Liver (tissue), 9 donors: ENCODE results near the gene GDF2. TPM values are rescaled to one million over a fixed set of nuclear protein-coding genes. Genes with fewer than 3 reads are reported as not detected.

Source experiments
- DNase-seq: peaks from one replicate; pipeline ENCODE4 v3.0.0-alpha.2; 2017; ENCODE audit warnings: low spot score
- H3K27ac ChIP-seq, 2 donors: one replicate each; pipeline ENCODE4 v1.7.0; 2013; ENCODE audit warnings: inconsistent platforms in 2 of 2, low read length in 2 of 2, control low read depth in 1 of 2, low read depth in 1 of 2, mild to moderate bottlenecking in 1 of 2
- H3K27me3 ChIP-seq, 4 donors: one replicate each; pipeline versions ENCODE4 v1.6.1 to v1.7.0; 2013; ENCODE audit warnings: low read length in 3 of 4, inconsistent platforms in 1 of 4, mild to moderate bottlenecking in 1 of 4, moderate library complexity in 1 of 4; ENCODE audit not compliant: control insufficient read depth in 4 of 4, insufficient read depth in 4 of 4
- H3K36me3 ChIP-seq, 4 donors: one replicate each; pipeline versions ENCODE4 v1.6.1 to v1.7.0; 2013; ENCODE audit warnings: low read length in 3 of 4, mild to moderate bottlenecking in 3 of 4, low read depth in 1 of 4, moderate library complexity in 1 of 4; ENCODE audit not compliant: control insufficient read depth in 4 of 4, insufficient read depth in 3 of 4
- H3K4me1 ChIP-seq, 4 donors: one replicate each; pipeline versions ENCODE4 v1.6.1 to v1.7.0; 2013; ENCODE audit warnings: low read length in 3 of 4, mild to moderate bottlenecking in 3 of 4, moderate library complexity in 1 of 4; ENCODE audit not compliant: control insufficient read depth in 4 of 4, insufficient read depth in 4 of 4
- H3K4me3 ChIP-seq, 3 donors: one replicate each; pipeline versions ENCODE4 v1.6.1 to v1.7.0; 2013; ENCODE audit warnings: low read length in 3 of 3, control low read depth in 1 of 3, low read depth in 1 of 3, mild to moderate bottlenecking in 1 of 3
- H3K9ac ChIP-seq, 2 donors: one replicate each; pipeline ENCODE4 v1.7.0; 2013; ENCODE audit warnings: low read length in 2 of 2, mild to moderate bottlenecking in 2 of 2, moderate library complexity in 2 of 2, control low read depth in 1 of 2, low read depth in 1 of 2
- H3K9me3 ChIP-seq, 4 donors: one replicate each; pipeline versions ENCODE4 v1.6.1 to v1.7.0; 2013; ENCODE audit warnings: low read length in 3 of 4; ENCODE audit not compliant: control insufficient read depth in 4 of 4
- ATF3 ChIP-seq: IDR thresholded peaks from 2 replicates; pipeline ENCODE4 v1.6.1; 2016; ENCODE audit warnings: antibody characterized with exemption
- CTCF ChIP-seq: fragments of 150-350 bp; IDR thresholded peaks from 2 replicates; pipeline ENCODE4 v1.5.1; 2017; ENCODE audit warnings: improper control_type of control experiment, low read depth, low read length; ENCODE audit not compliant: missing input control
- EGR1 ChIP-seq, 2 donors: IDR thresholded peaks; 2 replicates each; pipeline ENCODE4 v1.6.1; 2016 to 2018; ENCODE audit warnings: antibody characterized with exemption in 2 of 2, low read depth in 2 of 2
- FOXA1 ChIP-seq: IDR thresholded peaks from 2 replicates; pipeline ENCODE4 v1.6.1; 2016; ENCODE audit warnings: antibody characterized with exemption
- FOXA2 ChIP-seq: IDR thresholded peaks from 2 replicates; pipeline ENCODE4 v1.6.1; 2016; ENCODE audit warnings: antibody characterized with exemption
- GABPA ChIP-seq, 2 donors: IDR thresholded peaks in 1 of 2; conservative IDR thresholded peaks in 1 of 2; 2 replicates each; pipeline ENCODE4 v1.6.1; 2016; ENCODE audit warnings: antibody characterized with exemption in 2 of 2, mild to moderate bottlenecking in 1 of 2, moderate library complexity in 1 of 2
- HNF4A ChIP-seq, 2 donors: conservative IDR thresholded peaks; 2 replicates each; pipeline ENCODE4 v1.6.1; 2016; ENCODE audit warnings: antibody characterized with exemption in 2 of 2, mild to moderate bottlenecking in 2 of 2
- HNF4G ChIP-seq: IDR thresholded peaks from 2 replicates; pipeline ENCODE4 v1.6.1; 2016; ENCODE audit warnings: antibody characterized with exemption
- JUND ChIP-seq, 2 donors: IDR thresholded peaks; 2 replicates each; pipeline ENCODE4 v1.6.1; 2016; ENCODE audit warnings: antibody characterized with exemption in 2 of 2
- MAX ChIP-seq: IDR thresholded peaks from 2 replicates; pipeline ENCODE4 v1.6.1; 2016; ENCODE audit warnings: antibody characterized with exemption
- RAD21 ChIP-seq, 2 donors: IDR thresholded peaks; 2 replicates each; pipeline ENCODE4 v1.6.1; 2016; ENCODE audit warnings: antibody characterized with exemption in 2 of 2, mild to moderate bottlenecking in 2 of 2
- REST ChIP-seq: IDR thresholded peaks from 2 replicates; pipeline ENCODE4 v1.6.1; 2016; ENCODE audit warnings: antibody characterized with exemption, mild to moderate bottlenecking
- RXRA ChIP-seq, 2 donors: IDR thresholded peaks; 2 replicates each; pipeline ENCODE4 v1.6.1; 2017 to 2018; ENCODE audit warnings: antibody characterized with exemption in 2 of 2, mild to moderate bottlenecking in 1 of 2
- SP1 ChIP-seq: IDR thresholded peaks from 2 replicates; pipeline ENCODE4 v1.6.1; 2018; ENCODE audit warnings: antibody characterized with exemption, mild to moderate bottlenecking
- TAF1 ChIP-seq: conservative IDR thresholded peaks from 2 replicates; pipeline ENCODE4 v1.6.1; 2016; ENCODE audit warnings: antibody characterized with exemption, mild to moderate bottlenecking
- ZBTB33 ChIP-seq: IDR thresholded peaks from 2 replicates; pipeline ENCODE4 v1.6.1; 2016; ENCODE audit warnings: antibody characterized with exemption
- WGBS: extraction: QIAGEN DNeasy Blood & Tissue Kit; methylation state at CpG from one replicate; pipeline ENCODE4 v1.1.7; 2013; 5-methylcytosine and 5-hydroxymethylcytosine counted together
- polyA plus RNA-seq, 2 donors: library from polyadenylated mRNA; stranded (reverse) in 1 of 2; unstranded in 1 of 2; fragments of 200-250 nt in 1 of 2; fragments of >200 nt in 1 of 2; fragmentation: Nextera tagmentation in 1 of 2; extraction: Ambion mirVana in 1 of 2; gene quantifications; one replicate each; pipeline versions ENCODE4 v1.2.1 to v1.2.3, GENCODE V29; 2013 to 2015
- total RNA-seq, 2 donors: library from RNA; depleted of rRNA; stranded (reverse); fragments of >200 nt; gene quantifications; one replicate each; pipeline ENCODE4 v1.2.3, GENCODE V29; 2014
- donor health status: healthy.
- donor health status: healthy.
- donor health status: healthy.
- donor health status: healthy.
- donor health status: healthy.

Gene GDF2
- total and polyA plus RNA-seq, 4 donors = 5.6 to 26.9 (median 14.5) TPM

- Histone ChIP-seq H3K27ac (no peak overlapping the region), H3K9me3 (no peaks in the 10 kb centered on the region), H3K27me3 (no peaks in the 10 kb centered on the region), H3K4me3 (no peak overlapping the region), H3K36me3 (no peaks in the 10 kb centered on the region), H3K4me1 (no peaks in the 10 kb centered on the region), H3K9ac (no peak overlapping the region)
- DNase-seq = no peak
- 67% methylated on average over 3 of the region's 3 CpGs for WGBS
- no peak for TF ChIP-seq FOXA2
- TF ChIP-seq RAD21 (IDR thresholded peaks at IDR 0.05) = no peak
- TF ChIP-seq ATF3 = no peak
- no peak for TF ChIP-seq HNF4A (conservative IDR thresholded peaks at IDR 0.05)
- TF ChIP-seq TAF1 = no peak
- no peak for TF ChIP-seq MAX
- no peak for TF ChIP-seq SP1
- no peak for TF ChIP-seq JUND (IDR thresholded peaks at IDR 0.05)
These were observed 30.6 kb upstream of the GDF2 start for GRCh38 chr10:47291682-47292081.

- Histone ChIP-seq H3K4me1 (no peaks in the 10 kb centered on the region), H3K4me3 (no peak overlapping the region), H3K36me3 (no peaks in the 10 kb centered on the region), H3K9ac (no peak overlapping the region), H3K27ac (no peak overlapping the region), H3K27me3 (no peaks in the 10 kb centered on the region), H3K9me3 (no peaks in the 10 kb centered on the region)
- WGBS = 91% methylated on average over 9 of the region's 9 CpGs
- DNase-seq = no peak
- no peak for TF ChIP-seq FOXA2
These were observed 28.2 kb upstream of the GDF2 start for GRCh38 chr10:47294057-47294456.

GRCh38 chr10:47294501-47294900 is 27.8 kb upstream of the GDF2 start:
- H3K9ac ChIP-seq = no peak overlapping the region
- no peak for TF ChIP-seq GABPA (IDR thresholded peaks at IDR 0.05 in 1 of 2, conservative IDR thresholded peaks at IDR 0.05 in 1 of 2)
- TF ChIP-seq HNF4G = no peak
- TF ChIP-seq RXRA (IDR thresholded peaks at IDR 0.05) = no peak
- TF ChIP-seq ATF3 = no peak
- TF ChIP-seq FOXA1 = no peak
- TF ChIP-seq CTCF = no peak
- no peak for TF ChIP-seq SP1
- no peak for TF ChIP-seq RAD21 (IDR thresholded peaks at IDR 0.05)
- TF ChIP-seq ZBTB33 = no peak
- no peak for TF ChIP-seq EGR1 (IDR thresholded peaks at IDR 0.05; ENCODE audit: low read depth in 2 of 2)
- TF ChIP-seq TAF1 = no peak
- no peak for TF ChIP-seq REST
- TF ChIP-seq HNF4A (conservative IDR thresholded peaks at IDR 0.05) = no peak
- TF ChIP-seq JUND (IDR thresholded peaks at IDR 0.05) = no peak
- TF ChIP-seq MAX = no peak
- H3K4me3 ChIP-seq = no peak overlapping the region
- DNase-seq = no peak
- no peaks in the 10 kb centered on the region for H3K27me3 ChIP-seq
- WGBS = 86% methylated on average over 5 of the region's 5 CpGs
- no peak overlapping the region for H3K27ac ChIP-seq
- no peaks in the 10 kb centered on the region for H3K36me3 ChIP-seq
- H3K9me3 ChIP-seq = no peaks in the 10 kb centered on the region
- H3K4me1 ChIP-seq = peaks cover 0 to 1% (median 0%) of the 10 kb centered on the region in 4 donors
